ENCODE results near the gene HNF1B.
"Not testable (repeated sequence)": the region's sequence is repeated elsewhere in the genome, so short reads cannot be mapped to it uniquely, and the experiment has no call there.

DNA sequence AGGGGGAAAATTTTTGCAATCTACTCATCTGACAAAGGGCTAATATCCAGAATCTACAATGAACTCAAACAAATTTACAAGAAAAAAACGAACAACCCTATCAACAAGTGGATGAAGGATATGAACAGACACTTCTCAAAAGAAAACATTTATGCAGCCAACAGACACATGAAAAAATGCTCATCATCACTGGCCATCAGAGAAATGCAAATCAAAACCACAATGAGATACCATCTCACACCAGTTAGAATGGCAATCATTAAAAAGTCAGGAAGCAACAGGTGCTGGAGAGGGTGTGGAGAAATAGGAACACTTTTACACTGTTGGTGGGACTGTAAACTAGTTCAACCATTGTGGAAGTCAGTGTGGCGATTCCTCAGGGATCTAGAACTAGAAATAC lies 64.9 kb downstream of the HNF1B start:
- TF ChIP-seq, protein P1, sequence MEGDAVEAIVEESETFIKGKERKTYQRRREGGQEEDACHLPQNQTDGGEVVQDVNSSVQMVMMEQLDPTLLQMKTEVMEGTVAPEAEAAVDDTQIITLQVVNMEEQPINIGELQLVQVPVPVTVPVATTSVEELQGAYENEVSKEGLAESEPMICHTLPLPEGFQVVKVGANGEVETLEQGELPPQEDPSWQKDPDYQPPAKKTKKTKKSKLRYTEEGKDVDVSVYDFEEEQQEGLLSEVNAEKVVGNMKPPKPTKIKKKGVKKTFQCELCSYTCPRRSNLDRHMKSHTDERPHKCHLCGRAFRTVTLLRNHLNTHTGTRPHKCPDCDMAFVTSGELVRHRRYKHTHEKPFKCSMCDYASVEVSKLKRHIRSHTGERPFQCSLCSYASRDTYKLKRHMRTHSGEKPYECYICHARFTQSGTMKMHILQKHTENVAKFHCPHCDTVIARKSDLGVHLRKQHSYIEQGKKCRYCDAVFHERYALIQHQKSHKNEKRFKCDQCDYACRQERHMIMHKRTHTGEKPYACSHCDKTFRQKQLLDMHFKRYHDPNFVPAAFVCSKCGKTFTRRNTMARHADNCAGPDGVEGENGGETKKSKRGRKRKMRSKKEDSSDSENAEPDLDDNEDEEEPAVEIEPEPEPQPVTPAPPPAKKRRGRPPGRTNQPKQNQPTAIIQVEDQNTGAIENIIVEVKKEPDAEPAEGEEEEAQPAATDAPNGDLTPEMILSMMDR (IDR thresholded peaks at IDR 0.05; ENCODE audit: low read depth, low read length, missing input control) = not testable (repeated sequence)
- TF ChIP-seq TAF1 (conservative IDR thresholded peaks at IDR 0.05) = not testable (repeated sequence)
- TF ChIP-seq, protein P2, sequence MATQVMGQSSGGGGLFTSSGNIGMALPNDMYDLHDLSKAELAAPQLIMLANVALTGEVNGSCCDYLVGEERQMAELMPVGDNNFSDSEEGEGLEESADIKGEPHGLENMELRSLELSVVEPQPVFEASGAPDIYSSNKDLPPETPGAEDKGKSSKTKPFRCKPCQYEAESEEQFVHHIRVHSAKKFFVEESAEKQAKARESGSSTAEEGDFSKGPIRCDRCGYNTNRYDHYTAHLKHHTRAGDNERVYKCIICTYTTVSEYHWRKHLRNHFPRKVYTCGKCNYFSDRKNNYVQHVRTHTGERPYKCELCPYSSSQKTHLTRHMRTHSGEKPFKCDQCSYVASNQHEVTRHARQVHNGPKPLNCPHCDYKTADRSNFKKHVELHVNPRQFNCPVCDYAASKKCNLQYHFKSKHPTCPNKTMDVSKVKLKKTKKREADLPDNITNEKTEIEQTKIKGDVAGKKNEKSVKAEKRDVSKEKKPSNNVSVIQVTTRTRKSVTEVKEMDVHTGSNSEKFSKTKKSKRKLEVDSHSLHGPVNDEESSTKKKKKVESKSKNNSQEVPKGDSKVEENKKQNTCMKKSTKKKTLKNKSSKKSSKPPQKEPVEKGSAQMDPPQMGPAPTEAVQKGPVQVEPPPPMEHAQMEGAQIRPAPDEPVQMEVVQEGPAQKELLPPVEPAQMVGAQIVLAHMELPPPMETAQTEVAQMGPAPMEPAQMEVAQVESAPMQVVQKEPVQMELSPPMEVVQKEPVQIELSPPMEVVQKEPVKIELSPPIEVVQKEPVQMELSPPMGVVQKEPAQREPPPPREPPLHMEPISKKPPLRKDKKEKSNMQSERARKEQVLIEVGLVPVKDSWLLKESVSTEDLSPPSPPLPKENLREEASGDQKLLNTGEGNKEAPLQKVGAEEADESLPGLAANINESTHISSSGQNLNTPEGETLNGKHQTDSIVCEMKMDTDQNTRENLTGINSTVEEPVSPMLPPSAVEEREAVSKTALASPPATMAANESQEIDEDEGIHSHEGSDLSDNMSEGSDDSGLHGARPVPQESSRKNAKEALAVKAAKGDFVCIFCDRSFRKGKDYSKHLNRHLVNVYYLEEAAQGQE (IDR thresholded peaks at IDR 0.05) = not testable (repeated sequence)
- TF ChIP-seq, protein P3, sequence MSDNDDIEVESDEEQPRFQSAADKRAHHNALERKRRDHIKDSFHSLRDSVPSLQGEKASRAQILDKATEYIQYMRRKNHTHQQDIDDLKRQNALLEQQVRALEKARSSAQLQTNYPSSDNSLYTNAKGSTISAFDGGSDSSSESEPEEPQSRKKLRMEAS (IDR thresholded peaks at IDR 0.05) = not testable (repeated sequence)
